H9 (cell line): ENCODE measurements around the gene MVP. TPM values are rescaled to one million over a fixed set of nuclear protein-coding genes. Genes with fewer than 3 reads are reported as not detected.

ENCODE experiments used
- DNase-seq: peaks from one replicate; pipeline ENCODE4 v3.0.0-alpha.2; 2017
- H2AFZ ChIP-seq: one replicate; pipeline ENCODE4 v1.6.1; 2013; ENCODE audit warnings: mild to moderate bottlenecking, low read length, control low read depth, moderate library complexity
- H2AK5ac ChIP-seq: 2 replicates; pipeline ENCODE4 v1.6.1; 2013; ENCODE audit warnings: low read length, control low read depth, mixed read lengths; ENCODE audit not compliant: insufficient read length
- H2BK120ac ChIP-seq: one replicate; pipeline ENCODE4 v1.6.1; 2013; ENCODE audit warnings: low read depth, mild to moderate bottlenecking, low read length, control low read depth, inconsistent platforms; ENCODE audit not compliant: poor library complexity, severe bottlenecking
- H2BK12ac ChIP-seq: 2 replicates; pipeline ENCODE4 v1.6.1; 2013; ENCODE audit warnings: low read length, control low read depth, mixed read lengths, low read depth; ENCODE audit not compliant: insufficient read length
- H2BK15ac ChIP-seq: 2 replicates; pipeline ENCODE4 v1.6.1; 2013; ENCODE audit warnings: low read depth, low read length, control low read depth
- H2BK20ac ChIP-seq: one replicate; pipeline ENCODE4 v1.6.1; 2013; ENCODE audit warnings: low read depth, mild to moderate bottlenecking, low read length, control low read depth, inconsistent platforms; ENCODE audit not compliant: poor library complexity, severe bottlenecking
- H2BK5ac ChIP-seq: 2 replicates; pipeline ENCODE4 v1.6.1; 2013; ENCODE audit warnings: low read length, control low read depth, mixed read lengths; ENCODE audit not compliant: insufficient read length
- H3K14ac ChIP-seq: 2 replicates; pipeline ENCODE4 v1.6.1; 2013; ENCODE audit warnings: low read length, control low read depth; ENCODE audit not compliant: insufficient read depth
- H3K18ac ChIP-seq: 2 replicates; pipeline ENCODE4 v1.6.1; 2013; ENCODE audit warnings: low read depth, mild to moderate bottlenecking, mixed read lengths, low read length, control low read depth; ENCODE audit not compliant: insufficient read length
- H3K23ac ChIP-seq: 2 replicates; pipeline ENCODE4 v1.6.1; 2013; ENCODE audit warnings: low read length, control low read depth, mixed read lengths, low read depth; ENCODE audit not compliant: insufficient read length
- H3K23me2 ChIP-seq: 2 replicates; pipeline ENCODE4 v1.6.1; 2013; ENCODE audit warnings: low read depth, mild to moderate bottlenecking, mixed read lengths, low read length, control low read depth; ENCODE audit not compliant: insufficient read length, poor library complexity, severe bottlenecking
- H3K27ac ChIP-seq: 2 replicates; pipeline ENCODE4 v1.5.1; 2013; ENCODE audit warnings: low read length, control low read depth, mixed read lengths, low read depth; ENCODE audit not compliant: insufficient read length
- H3K27me3 ChIP-seq: 2 replicates; pipeline ENCODE4 v1.6.1; 2013; ENCODE audit warnings: low read length, control low read depth, inconsistent platforms; ENCODE audit not compliant: insufficient read depth
- H3K4ac ChIP-seq: 2 replicates; pipeline ENCODE4 v1.6.1; 2013; ENCODE audit warnings: low read depth, mild to moderate bottlenecking, control low read depth, inconsistent platforms, low read length, moderate library complexity
- H3K4me1 ChIP-seq: 2 replicates; pipeline ENCODE4 v1.6.1; 2013; ENCODE audit warnings: low read length, control low read depth, inconsistent platforms; ENCODE audit not compliant: insufficient read depth
- H3K4me2 ChIP-seq: 2 replicates; pipeline ENCODE4 v1.6.1; 2013; ENCODE audit warnings: low read length, control low read depth, mixed read lengths; ENCODE audit not compliant: insufficient read length, insufficient read depth
- H3K56ac ChIP-seq: 2 replicates; pipeline ENCODE4 v1.6.1; 2013; ENCODE audit warnings: low read depth, mild to moderate bottlenecking, mixed read lengths, low read length, control low read depth; ENCODE audit not compliant: insufficient read length
- H3K79me1 ChIP-seq: 2 replicates; pipeline ENCODE4 v1.6.1; 2013; ENCODE audit warnings: low read depth, mild to moderate bottlenecking, moderate library complexity, low read length, control low read depth, inconsistent platforms; ENCODE audit not compliant: insufficient read depth, poor library complexity, severe bottlenecking
- H3K79me2 ChIP-seq: 2 replicates; pipeline ENCODE4 v1.6.1; 2013; ENCODE audit warnings: low read length, control low read depth, inconsistent platforms; ENCODE audit not compliant: insufficient read depth
- H3K9ac ChIP-seq: 2 replicates; pipeline ENCODE4 v1.6.1; 2013; ENCODE audit warnings: low read length, control low read depth, mixed read lengths; ENCODE audit not compliant: insufficient read length; ENCODE audit errors: extremely low read depth
- H3K9me3 ChIP-seq: one replicate; pipeline ENCODE4 v1.6.1; 2013; ENCODE audit warnings: low read depth, low read length, inconsistent platforms; ENCODE audit not compliant: control insufficient read depth
- H3T11ph ChIP-seq: one replicate; pipeline ENCODE4 v1.6.1; 2013; ENCODE audit warnings: mild to moderate bottlenecking, low read length, control low read depth, inconsistent platforms
- H4K20me1 ChIP-seq: one replicate; pipeline ENCODE4 v1.6.1; 2013; ENCODE audit not compliant: control insufficient read depth, insufficient read length, insufficient read depth
- H4K5ac ChIP-seq: 2 replicates; pipeline ENCODE4 v1.6.1; 2013; ENCODE audit warnings: low read depth, mild to moderate bottlenecking, mixed read lengths, low read length, control low read depth; ENCODE audit not compliant: insufficient read length
- H4K8ac ChIP-seq: replicated peaks from 2 replicates; pipeline ENCODE4 v1.6.1; 2013; ENCODE audit warnings: low read length, control low read depth, mixed read lengths, low read depth; ENCODE audit not compliant: insufficient read length
- H4K91ac ChIP-seq: 2 replicates; pipeline ENCODE4 v1.6.1; 2013; ENCODE audit warnings: low read depth, mild to moderate bottlenecking, moderate library complexity, mixed read lengths, low read length, control low read depth; ENCODE audit not compliant: insufficient read length
- H3K27ac Mint-ChIP-seq, 3 experiments: 2 replicates in 2 of 3; 3 replicates in 1 of 3; pipeline ENCODE4 v1.8.0; 2020 to 2021; ENCODE audit warnings: mixed read lengths in 3 of 3, mild to moderate bottlenecking in 1 of 3, moderate library complexity in 1 of 3
- H3K27me3 Mint-ChIP-seq: 2 replicates; pipeline ENCODE4 v1.8.0; 2021; ENCODE audit warnings: low read depth, mild to moderate bottlenecking, moderate library complexity, mixed read lengths
- H3K36me3 Mint-ChIP-seq, 3 experiments: 2 replicates in 2 of 3; 3 replicates in 1 of 3; pipeline ENCODE4 v1.8.0; 2020 to 2021; ENCODE audit warnings: low read depth in 3 of 3, mixed read lengths in 3 of 3; ENCODE audit not compliant: insufficient read depth in 1 of 3
- H3K4me1 Mint-ChIP-seq, 2 experiments: 2 replicates each; pipeline ENCODE4 v1.8.0; 2020; ENCODE audit warnings: mixed read lengths in 2 of 2
- H3K4me3 Mint-ChIP-seq, 2 experiments: 2 replicates in 1 of 2; 3 replicates in 1 of 2; pipeline ENCODE4 v1.8.0; 2020 to 2021; ENCODE audit warnings: mild to moderate bottlenecking in 2 of 2, mixed read lengths in 2 of 2, moderate library complexity in 1 of 2
- H3K9me3 Mint-ChIP-seq, 2 experiments: 2 replicates in 1 of 2; 3 replicates in 1 of 2; pipeline ENCODE4 v1.8.0; 2020; ENCODE audit warnings: mild to moderate bottlenecking in 2 of 2, mixed read lengths in 2 of 2, moderate library complexity in 1 of 2
- WGBS: extraction: QIAGEN DNeasy Blood & Tissue Kit; methylation state at CpG from one replicate; pipeline ENCODE4 v1.1.7; 2013; ENCODE audit warnings: missing lambda C conversion rate, low lambda C conversion rate, mixed read lengths; ENCODE audit not compliant: insufficient read length; ENCODE audit errors: extremely low coverage; 5-methylcytosine and 5-hydroxymethylcytosine counted together
- total RNA-seq: library from RNA; stranded (reverse); gene quantifications from 2 replicates; pipeline ENCODE4 v1.2.1, GENCODE V29; 2021
- TF ChIP-seq, protein P1 (sequence below): fragments of 200-600 bp; sonication (generic); conservative IDR thresholded peaks from 3 replicates; pipeline ENCODE4 v1.8.0; 2021; ENCODE audit warnings: antibody characterized with exemption, mild to moderate bottlenecking

Gene MVP
- total RNA-seq, 1 experiment from 2014 or later = 3.1 TPM

DNA sequence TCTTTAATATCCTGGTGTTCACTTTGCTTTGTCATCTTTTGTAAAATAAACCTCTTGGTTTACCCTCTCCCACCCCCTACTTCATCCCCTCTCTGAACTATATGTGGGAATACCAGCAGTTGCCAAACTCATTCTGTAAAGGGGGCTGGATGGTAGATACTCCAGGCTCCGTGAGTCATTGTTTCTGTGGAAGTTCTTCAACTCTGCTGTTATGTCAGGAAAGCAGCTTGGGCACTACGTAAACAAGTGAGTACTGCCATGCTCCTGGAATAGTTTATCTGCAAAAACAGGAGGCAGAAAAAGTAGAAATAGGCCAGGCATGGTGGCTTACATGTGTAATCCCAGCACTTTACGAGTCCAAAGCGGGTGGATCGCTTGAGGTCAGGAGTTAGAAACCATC is 17.6 kb downstream of the MVP start:
- Histone ChIP-seq H2BK5ac (no peak overlapping the region), H2AFZ (no peak overlapping the region), H4K20me1 (no peaks in the 10 kb centered on the region), H3K4ac (no peak overlapping the region), H4K91ac (no peak overlapping the region), H2BK12ac (no peak overlapping the region), H3K79me1 (no peaks in the 10 kb centered on the region), H2BK120ac (no peak overlapping the region), H2BK15ac (no peak overlapping the region), H3K79me2 (no peaks in the 10 kb centered on the region), H3K27ac (no peak overlapping the region), H4K8ac (no peak overlapping the region), H3K18ac (no peak overlapping the region), H3K23me2 (peaks cover 4% of the 10 kb centered on the region), H3K23ac (no peak overlapping the region), H3K9me3 (no peaks in the 10 kb centered on the region), H2BK20ac (no peak overlapping the region), H4K5ac (no peak overlapping the region), H3K14ac (no peak overlapping the region), H3K27me3 (no peaks in the 10 kb centered on the region), H2AK5ac (no peak overlapping the region), H3K56ac (no peak overlapping the region), H3K9ac (no peak overlapping the region), H3T11ph (no peak overlapping the region), H3K4me2 (no peak overlapping the region), H3K4me1 (peaks cover 2% of the 10 kb centered on the region; the same call in 1 of the 2 replicates)
- TF ChIP-seq, protein P1, sequence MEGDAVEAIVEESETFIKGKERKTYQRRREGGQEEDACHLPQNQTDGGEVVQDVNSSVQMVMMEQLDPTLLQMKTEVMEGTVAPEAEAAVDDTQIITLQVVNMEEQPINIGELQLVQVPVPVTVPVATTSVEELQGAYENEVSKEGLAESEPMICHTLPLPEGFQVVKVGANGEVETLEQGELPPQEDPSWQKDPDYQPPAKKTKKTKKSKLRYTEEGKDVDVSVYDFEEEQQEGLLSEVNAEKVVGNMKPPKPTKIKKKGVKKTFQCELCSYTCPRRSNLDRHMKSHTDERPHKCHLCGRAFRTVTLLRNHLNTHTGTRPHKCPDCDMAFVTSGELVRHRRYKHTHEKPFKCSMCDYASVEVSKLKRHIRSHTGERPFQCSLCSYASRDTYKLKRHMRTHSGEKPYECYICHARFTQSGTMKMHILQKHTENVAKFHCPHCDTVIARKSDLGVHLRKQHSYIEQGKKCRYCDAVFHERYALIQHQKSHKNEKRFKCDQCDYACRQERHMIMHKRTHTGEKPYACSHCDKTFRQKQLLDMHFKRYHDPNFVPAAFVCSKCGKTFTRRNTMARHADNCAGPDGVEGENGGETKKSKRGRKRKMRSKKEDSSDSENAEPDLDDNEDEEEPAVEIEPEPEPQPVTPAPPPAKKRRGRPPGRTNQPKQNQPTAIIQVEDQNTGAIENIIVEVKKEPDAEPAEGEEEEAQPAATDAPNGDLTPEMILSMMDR = no peak
- Mint-ChIP-seq H3K4me3 (no peak overlapping the region), H3K27ac (no peak overlapping the region), H3K36me3 (no peaks in the 10 kb centered on the region), H3K27me3 (no peaks in the 10 kb centered on the region), H3K9me3 (no peaks in the 10 kb centered on the region), H3K4me1 (no peaks in the 10 kb centered on the region)
- no CpG with 5 or more reads among the region's 5 CpGs for WGBS
- DNase-seq = no peak
